OCI-LY7 (cell line): ENCODE results near the gene TEX2.

Experiments used
- EZH2phosphoT487 ChIP-seq: fragments of 200-600 bp; sonication (generic); IDR thresholded peaks from 2 replicates; pipeline ENCODE4 v1.6.1; 2018; ENCODE audit warnings: low read depth, borderline replicate concordance, mild to moderate bottlenecking, mixed run types, antibody characterized with exemption, low read length, moderate library complexity, mixed read lengths
- TF ChIP-seq, protein P1 (sequence below): fragments of 200-600 bp; sonication (generic); conservative IDR thresholded peaks from 2 replicates; pipeline ENCODE4 v1.5.1; 2014; ENCODE audit warnings: mild to moderate bottlenecking, antibody characterized with exemption, low read length, moderate library complexity, mixed read lengths

DNA sequence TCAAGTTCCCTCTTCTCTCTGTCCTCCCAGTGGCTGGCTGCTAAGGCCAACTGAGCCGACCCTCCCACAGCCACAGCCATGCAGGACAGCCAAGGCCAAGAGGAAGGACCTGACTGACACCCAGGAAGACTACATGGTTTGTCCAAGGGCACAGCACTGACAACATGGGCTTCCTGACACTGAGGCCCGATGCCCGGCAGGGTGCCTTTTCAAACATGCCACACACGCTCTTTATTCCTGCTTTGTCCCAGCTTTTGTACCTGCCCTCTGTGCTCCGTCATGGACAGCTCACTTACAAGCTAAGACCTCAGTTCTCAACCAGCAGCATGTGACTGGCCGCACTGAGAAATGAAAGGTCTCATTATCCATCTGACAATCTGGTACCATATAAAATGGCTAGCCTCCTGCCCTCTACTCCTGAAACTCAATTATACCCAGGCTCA, 45.8 kb downstream of the TEX2 start:
- TF ChIP-seq EZH2phosphoT487: no peak
- TF ChIP-seq, protein P1, sequence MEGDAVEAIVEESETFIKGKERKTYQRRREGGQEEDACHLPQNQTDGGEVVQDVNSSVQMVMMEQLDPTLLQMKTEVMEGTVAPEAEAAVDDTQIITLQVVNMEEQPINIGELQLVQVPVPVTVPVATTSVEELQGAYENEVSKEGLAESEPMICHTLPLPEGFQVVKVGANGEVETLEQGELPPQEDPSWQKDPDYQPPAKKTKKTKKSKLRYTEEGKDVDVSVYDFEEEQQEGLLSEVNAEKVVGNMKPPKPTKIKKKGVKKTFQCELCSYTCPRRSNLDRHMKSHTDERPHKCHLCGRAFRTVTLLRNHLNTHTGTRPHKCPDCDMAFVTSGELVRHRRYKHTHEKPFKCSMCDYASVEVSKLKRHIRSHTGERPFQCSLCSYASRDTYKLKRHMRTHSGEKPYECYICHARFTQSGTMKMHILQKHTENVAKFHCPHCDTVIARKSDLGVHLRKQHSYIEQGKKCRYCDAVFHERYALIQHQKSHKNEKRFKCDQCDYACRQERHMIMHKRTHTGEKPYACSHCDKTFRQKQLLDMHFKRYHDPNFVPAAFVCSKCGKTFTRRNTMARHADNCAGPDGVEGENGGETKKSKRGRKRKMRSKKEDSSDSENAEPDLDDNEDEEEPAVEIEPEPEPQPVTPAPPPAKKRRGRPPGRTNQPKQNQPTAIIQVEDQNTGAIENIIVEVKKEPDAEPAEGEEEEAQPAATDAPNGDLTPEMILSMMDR: no peak
